SJCRH30 (cell line): ENCODE results near the gene GPM6B. TPM values are rescaled to one million over a fixed set of nuclear protein-coding genes. Genes with fewer than 3 reads are reported as not detected.

Experiments
- DNase-seq, 2 experiments: peaks; one replicate each; pipeline ENCODE4 v3.0.0-alpha.2; 2015 to 2020
- H3K27ac ChIP-seq: fragments of 250-450 bp; sonication (Bioruptor Pico); 2 replicates; pipeline ENCODE4 v1.5.1; 2020; ENCODE audit warnings: mild to moderate bottlenecking, moderate library complexity
- H3K27me3 ChIP-seq: fragments of 250-450 bp; sonication (Bioruptor Pico); 2 replicates; pipeline ENCODE4 v1.5.1; 2020; ENCODE audit warnings: mild to moderate bottlenecking, moderate library complexity
- H3K36me3 ChIP-seq: fragments of 250-450 bp; sonication (Bioruptor Pico); 2 replicates; pipeline ENCODE4 v1.5.1; 2020; ENCODE audit warnings: mild to moderate bottlenecking, moderate library complexity
- H3K4me1 ChIP-seq: fragments of 250-450 bp; sonication (Bioruptor Pico); 2 replicates; pipeline ENCODE4 v1.5.1; 2020; ENCODE audit warnings: mild to moderate bottlenecking, moderate library complexity
- H3K4me3 ChIP-seq: fragments of 250-450 bp; sonication (Bioruptor Pico); 2 replicates; pipeline ENCODE4 v1.5.1; 2020; ENCODE audit warnings: mild to moderate bottlenecking, moderate library complexity
- H3K9me3 ChIP-seq: fragments of 250-450 bp; sonication (Bioruptor Pico); replicated peaks from 2 replicates; pipeline ENCODE4 v1.5.1; 2020; ENCODE audit warnings: mild to moderate bottlenecking, moderate library complexity
- total RNA-seq: library from RNA; depleted of rRNA; stranded (reverse); fragments of >200 nt; shearing (Covaris generic); gene quantifications from 2 replicates; pipeline ENCODE4 v1.2.3, GENCODE V29; 2014

Gene GPM6B
- total RNA-seq, 1 experiment from 2014 or later, result 89.5 TPM

DNA sequence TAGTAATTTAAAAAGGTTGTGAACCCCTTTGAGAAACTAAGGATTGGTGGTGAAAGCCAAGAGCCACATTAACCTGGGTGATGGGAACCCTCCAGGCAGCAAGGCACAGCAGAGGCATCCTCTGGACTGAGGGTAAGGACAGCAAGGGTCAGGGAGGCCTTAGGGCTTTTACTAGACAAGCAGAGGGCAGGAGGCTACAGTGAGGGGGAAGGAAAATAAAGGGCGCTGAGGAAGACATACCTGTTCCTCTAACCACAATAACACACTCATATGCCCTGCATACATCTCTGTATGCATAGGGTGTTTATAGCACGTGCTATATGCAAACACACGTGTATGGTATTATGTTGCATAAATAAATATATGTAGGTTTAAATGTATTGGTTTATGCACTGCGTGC, 18.7 kb downstream of the GPM6B start:
- DNase-seq, result no peak
- H3K27ac ChIP-seq, result no peak overlapping the region
- 0 out of 2 replicates have a peak, but pooled peaks cover 3% of the 10 kb centered on the region for H3K9me3 ChIP-seq
- H3K4me3 ChIP-seq, result no peak overlapping the region
- H3K27me3 ChIP-seq, result no peaks in the 10 kb centered on the region
- H3K36me3 ChIP-seq, result no peaks in the 10 kb centered on the region
- no peaks in the 10 kb centered on the region for H3K4me1 ChIP-seq

DNA sequence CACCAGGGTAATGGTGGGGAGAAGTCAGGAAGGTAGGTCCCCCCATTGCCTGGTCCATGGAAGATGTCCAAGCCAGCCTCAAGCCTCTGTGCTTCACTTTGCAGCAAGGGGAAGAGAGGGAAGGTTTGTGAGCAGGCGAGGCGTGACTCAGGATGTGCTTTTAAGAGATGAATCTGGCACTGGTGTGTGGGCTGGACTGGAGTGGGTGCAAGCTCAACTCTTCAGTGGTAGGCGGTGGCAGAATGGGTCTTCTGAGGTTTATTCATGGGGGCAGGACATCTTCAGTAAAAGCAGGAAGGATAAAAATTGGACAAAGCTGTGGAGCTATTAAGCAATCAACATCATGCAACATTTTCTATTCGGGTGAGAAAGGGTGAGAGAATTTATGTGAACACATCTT, 19.4 kb downstream of the GPM6B start:
- no peak for DNase-seq
- no peak overlapping the region for H3K4me3 ChIP-seq
- H3K4me1 ChIP-seq, result no peaks in the 10 kb centered on the region
- H3K36me3 ChIP-seq, result no peaks in the 10 kb centered on the region
- 0 out of 2 replicates have a peak, but pooled peaks cover 3% of the 10 kb centered on the region for H3K9me3 ChIP-seq
- no peak overlapping the region for H3K27ac ChIP-seq
- no peaks in the 10 kb centered on the region for H3K27me3 ChIP-seq

DNA sequence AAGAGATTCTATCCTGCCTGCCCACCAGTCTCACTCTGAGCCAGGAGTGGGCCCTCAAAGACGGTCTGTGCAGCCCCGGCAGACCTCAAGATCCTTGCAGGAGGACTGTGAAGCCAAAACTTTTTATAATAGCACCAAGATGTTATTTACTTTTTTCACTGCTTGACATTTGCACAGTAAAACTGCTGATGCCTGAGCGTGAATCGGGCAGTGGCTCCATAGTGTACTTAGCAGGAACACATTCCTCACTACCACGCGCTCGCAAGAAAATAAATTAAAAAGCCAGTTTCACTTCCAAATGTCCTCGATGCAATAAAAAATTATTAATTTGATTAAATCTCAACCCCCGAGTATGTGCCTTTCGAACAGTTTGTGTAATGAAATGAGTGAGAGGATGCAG, 22.5 kb downstream of the GPM6B start:
- H3K4me3 ChIP-seq, result no peak overlapping the region
- no peaks in the 10 kb centered on the region for H3K36me3 ChIP-seq
- no peaks in the 10 kb centered on the region for H3K9me3 ChIP-seq
- H3K27me3 ChIP-seq, result no peaks in the 10 kb centered on the region
- H3K27ac ChIP-seq, result no peak overlapping the region
- no peak for DNase-seq
- H3K4me1 ChIP-seq, result no peaks in the 10 kb centered on the region

DNA sequence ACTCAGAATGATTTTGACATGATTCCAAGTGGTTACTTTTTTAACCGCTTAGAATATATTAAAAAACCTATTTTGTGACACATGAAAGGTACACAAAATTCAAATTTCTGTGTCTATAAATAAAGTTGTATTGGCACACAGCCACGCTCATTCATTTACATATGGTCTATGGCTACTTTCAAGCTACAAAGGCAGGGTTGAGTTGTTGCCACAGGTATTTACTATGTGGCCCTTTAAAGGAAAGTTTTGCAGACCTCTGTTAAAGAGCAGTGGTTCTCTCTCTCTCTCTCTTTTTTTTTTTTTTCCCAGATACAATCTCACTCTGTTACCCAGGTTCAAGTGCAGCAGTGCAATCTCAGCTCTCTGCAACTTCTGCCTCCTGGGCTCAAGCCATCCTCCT, 23.0 kb downstream of the GPM6B start:
- Histone ChIP-seq H3K27ac (no peak overlapping the region), H3K9me3 (no peaks in the 10 kb centered on the region), H3K27me3 (no peaks in the 10 kb centered on the region), H3K4me1 (no peaks in the 10 kb centered on the region), H3K4me3 (no peak overlapping the region), H3K36me3 (no peaks in the 10 kb centered on the region)
- no peak for DNase-seq

DNA sequence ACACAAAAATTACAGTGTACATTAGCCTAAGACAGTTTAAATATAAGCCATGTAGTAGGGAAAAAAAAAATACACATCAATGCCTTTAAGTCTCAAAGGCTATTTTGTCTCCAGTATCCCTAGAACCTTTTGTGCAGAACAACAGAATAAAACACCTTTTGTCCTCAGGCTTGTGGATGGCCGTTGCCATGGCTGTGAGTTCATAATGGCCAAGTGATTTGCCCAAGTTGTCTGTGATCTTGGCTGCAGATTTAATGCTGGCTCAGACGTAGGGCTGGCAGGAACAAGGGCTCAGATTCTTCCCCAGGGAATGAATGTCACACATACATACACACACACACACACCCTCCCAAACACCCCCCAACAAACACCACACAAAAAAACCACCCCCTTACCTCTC, 25.3 kb downstream of the GPM6B start:
- Histone ChIP-seq H3K9me3 (no peaks in the 10 kb centered on the region), H3K27ac (no peak overlapping the region), H3K36me3 (no peaks in the 10 kb centered on the region), H3K4me3 (no peak overlapping the region), H3K27me3 (no peaks in the 10 kb centered on the region), H3K4me1 (no peaks in the 10 kb centered on the region)
- DNase-seq, result peak in 1 of 2 experiments; percentile 17

DNA sequence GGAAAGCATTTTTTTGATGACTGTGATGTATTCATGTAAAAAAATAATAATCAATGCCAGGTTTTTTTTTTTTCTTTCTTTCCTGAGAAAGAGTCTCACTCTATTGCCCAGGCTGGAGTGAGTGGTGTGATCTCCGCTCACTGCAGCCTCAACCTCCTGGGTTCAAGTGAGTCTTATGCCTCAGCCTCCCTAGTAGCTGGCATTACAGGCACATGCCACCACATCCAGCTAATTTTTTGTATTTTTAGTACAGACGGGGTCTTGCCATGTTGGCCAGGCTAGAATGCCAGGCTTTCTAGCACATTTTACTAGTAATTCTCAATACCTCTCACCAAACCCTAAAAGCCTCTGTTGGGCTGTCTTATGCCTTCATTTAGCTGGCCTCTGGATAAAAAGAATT, 25.7 kb downstream of the GPM6B start:
- no peak overlapping the region for H3K4me3 ChIP-seq
- no peaks in the 10 kb centered on the region for H3K36me3 ChIP-seq
- H3K27ac ChIP-seq, result no peak overlapping the region
- H3K27me3 ChIP-seq, result no peaks in the 10 kb centered on the region
- DNase-seq, result no peak
- H3K9me3 ChIP-seq, result no peaks in the 10 kb centered on the region
- no peaks in the 10 kb centered on the region for H3K4me1 ChIP-seq

DNA sequence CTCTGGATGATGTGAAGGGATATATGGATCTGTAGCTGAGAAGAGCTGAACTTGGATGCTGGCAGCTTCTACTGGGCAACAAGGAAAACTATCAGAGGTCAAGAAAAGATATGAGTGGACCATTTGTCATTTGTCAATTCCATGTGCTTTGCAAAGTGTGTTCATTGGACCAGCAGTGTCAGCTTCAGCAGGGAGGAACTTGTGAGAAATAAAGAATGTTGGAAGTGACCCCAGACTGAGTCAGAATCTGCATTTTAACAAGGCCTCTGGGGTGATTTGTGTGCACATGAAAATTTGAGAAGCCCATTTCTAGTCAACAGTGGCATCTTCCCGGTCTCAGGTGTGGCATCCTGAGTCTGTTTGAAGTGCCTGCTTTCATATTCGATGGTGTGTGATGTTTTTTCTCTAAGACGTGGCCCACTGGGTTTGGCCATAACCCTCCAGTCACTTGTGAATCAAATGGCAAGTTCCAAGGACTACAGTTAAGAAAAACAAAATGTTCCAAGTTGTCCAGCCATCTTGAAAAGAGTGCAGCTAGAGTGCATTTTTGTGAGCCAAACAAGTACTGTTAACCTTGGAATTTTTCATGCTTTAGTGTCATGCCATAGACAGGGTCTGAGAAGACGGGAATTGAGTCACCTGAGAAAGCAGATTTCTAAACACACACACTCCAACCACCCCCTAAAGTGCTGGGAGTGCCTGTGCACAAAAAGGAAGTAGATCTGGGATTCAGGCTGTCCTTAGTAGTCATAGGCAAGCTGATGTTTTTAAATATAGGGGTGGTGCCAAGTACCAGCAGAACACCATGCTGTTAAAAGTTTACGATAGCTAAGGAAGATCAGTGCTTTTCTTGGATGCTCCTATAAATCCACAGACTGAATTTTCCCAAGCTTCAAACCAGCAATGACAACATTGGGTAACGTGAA, 26.4 kb downstream of the GPM6B start:
- no peak for DNase-seq
- no peak overlapping the region for H3K4me3 ChIP-seq

DNA sequence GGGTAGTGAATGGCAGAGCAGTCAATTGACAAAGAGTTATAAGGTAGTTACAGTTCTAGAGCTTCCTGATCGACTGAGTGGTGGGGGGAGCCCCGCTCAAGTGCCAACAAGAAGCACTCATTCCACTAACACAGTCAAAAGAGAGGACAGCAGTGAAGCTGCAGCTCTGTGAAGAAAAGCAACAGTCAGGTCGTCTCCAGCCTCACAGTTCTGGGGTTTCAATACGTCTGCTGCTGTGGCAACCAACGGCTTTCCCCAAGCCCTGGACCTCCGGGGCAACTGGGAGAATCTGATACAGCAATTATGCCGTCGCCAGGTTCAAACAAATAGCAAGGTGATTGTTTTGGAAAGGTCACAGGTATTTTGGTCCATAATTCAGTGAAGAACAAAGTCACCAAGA, 30.8 kb downstream of the GPM6B start:
- no peaks in the 10 kb centered on the region for H3K4me1 ChIP-seq
- no peak overlapping the region for H3K27ac ChIP-seq
- H3K9me3 ChIP-seq, result no peaks in the 10 kb centered on the region
- peaks cover 9% of the 10 kb centered on the region; the same call in 1 of the 2 replicates for H3K36me3 ChIP-seq
- no peak overlapping the region for H3K4me3 ChIP-seq
- H3K27me3 ChIP-seq, result no peaks in the 10 kb centered on the region
- no peak for DNase-seq

More for the DNA sequence above, 26.4 kb downstream of the GPM6B start:
- peaks cover 1% of the 10 kb centered on the region; the same call in 1 of the 2 replicates for H3K36me3 ChIP-seq
- no peaks in the 10 kb centered on the region for H3K27me3 ChIP-seq
- no peak overlapping the region for H3K27ac ChIP-seq
- no peaks in the 10 kb centered on the region for H3K9me3 ChIP-seq
- H3K4me1 ChIP-seq, result no peaks in the 10 kb centered on the region

DNA sequence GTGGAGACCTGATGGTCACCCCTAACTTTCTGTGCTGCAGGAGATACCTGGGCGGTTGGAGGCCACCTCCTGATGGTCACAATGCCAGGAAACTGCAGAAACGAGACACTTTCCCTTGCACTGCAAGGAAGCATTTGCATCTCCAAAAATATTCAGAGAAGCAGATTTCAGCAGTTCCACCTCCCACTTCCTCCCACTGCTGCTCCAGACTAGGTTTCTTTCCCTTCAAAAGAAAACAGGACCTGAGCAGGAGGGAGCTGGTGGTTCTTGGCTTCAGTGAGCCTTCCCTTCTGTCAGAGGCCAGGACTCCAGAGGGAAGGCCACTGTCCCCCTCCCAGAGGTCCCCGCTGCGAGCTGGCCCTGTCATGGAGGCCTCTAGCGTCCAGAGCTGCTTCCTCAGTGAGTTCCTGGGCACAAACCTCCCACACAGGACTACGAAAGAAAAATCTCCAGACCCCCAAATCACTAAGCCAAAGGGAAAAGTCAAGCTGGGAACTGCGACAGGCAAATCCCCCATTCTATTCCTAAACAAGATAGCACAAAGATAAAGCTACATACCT, 35.9 kb downstream of the GPM6B start:
- no peak overlapping the region for H3K4me3 ChIP-seq
- no peak overlapping the region for H3K27ac ChIP-seq
- H3K4me1 ChIP-seq, result no peaks in the 10 kb centered on the region
- peaks cover 27% of the 10 kb centered on the region for H3K36me3 ChIP-seq
- DNase-seq, result no peak
- H3K9me3 ChIP-seq, result no peaks in the 10 kb centered on the region
- no peaks in the 10 kb centered on the region for H3K27me3 ChIP-seq

DNA sequence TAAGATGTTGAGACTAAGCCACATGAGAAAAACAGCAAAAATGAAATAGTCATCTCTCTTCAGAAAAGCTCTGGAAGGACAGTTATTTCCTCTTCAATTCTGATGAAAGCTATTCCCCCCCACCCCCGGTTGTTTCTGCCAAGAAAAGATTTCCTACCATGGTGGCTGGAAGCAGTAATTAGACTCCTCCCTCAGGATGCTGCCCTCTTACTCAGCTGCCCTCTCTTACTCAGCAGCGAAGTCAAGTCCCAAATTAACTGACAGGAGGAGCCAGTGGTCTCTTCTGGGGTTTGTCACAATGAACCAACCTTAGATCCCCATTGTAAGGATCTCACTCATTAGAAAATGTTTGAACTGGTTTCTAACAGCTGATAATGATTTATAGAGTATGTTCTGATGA, 38.0 kb downstream of the GPM6B start:
- Histone ChIP-seq H3K4me3 (no peak overlapping the region), H3K9me3 (no peaks in the 10 kb centered on the region), H3K36me3 (peaks cover 36% of the 10 kb centered on the region), H3K4me1 (peaks cover 9% of the 10 kb centered on the region), H3K27me3 (no peaks in the 10 kb centered on the region), H3K27ac (no peak overlapping the region)
- DNase-seq, result no peak

DNA sequence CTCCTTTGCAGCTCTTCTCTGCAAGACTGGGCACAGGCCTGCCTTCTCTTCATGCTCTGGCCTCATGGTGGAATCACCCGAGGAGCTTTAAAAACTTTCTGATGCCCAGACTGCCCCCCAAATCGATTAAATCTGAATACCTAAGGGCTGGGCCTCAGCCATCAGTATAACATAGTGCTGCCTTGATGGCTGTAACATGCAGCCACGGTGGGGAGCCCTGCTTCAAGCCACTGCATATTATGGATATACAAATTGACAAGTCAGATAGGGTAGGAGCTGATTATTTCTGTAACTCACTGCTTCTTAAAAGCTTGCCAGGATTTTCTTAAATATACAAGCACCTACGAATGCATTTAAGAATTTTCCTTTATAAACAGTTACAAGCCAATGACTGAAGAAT, 40.5 kb downstream of the GPM6B start:
- no peak for DNase-seq
- peaks cover 9% of the 10 kb centered on the region for H3K4me1 ChIP-seq

DNA sequence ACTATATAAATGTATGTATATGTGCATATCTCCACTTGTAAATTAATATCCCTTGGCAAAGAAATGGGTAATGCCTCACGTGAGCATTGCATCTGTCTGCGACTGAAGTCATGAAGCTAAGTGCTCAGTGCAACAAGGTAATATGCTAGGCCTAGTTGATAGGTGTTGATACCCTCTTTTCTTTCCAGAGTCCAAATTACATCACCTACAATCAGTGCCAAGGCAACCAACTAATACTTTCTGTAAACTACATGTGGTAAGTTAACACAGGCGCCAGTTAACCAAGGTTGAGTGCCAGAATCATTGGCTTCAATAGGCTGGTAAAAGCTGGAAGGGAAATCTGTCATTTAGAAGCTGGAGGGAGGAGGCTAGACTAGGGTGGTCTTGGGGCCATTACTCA, 41.1 kb downstream of the GPM6B start:
- peaks cover 9% of the 10 kb centered on the region for H3K4me1 ChIP-seq
- no peak overlapping the region for H3K4me3 ChIP-seq
- no peaks in the 10 kb centered on the region for H3K27me3 ChIP-seq
- no peak overlapping the region for H3K27ac ChIP-seq
- no peak for DNase-seq
- no peaks in the 10 kb centered on the region for H3K9me3 ChIP-seq
- H3K36me3 ChIP-seq, result peaks cover 53% of the 10 kb centered on the region

More for the DNA sequence above, 40.5 kb downstream of the GPM6B start:
- Histone ChIP-seq H3K4me3 (no peak overlapping the region), H3K27ac (no peak overlapping the region), H3K36me3 (peaks cover 52% of the 10 kb centered on the region), H3K9me3 (no peaks in the 10 kb centered on the region), H3K27me3 (no peaks in the 10 kb centered on the region)

DNA sequence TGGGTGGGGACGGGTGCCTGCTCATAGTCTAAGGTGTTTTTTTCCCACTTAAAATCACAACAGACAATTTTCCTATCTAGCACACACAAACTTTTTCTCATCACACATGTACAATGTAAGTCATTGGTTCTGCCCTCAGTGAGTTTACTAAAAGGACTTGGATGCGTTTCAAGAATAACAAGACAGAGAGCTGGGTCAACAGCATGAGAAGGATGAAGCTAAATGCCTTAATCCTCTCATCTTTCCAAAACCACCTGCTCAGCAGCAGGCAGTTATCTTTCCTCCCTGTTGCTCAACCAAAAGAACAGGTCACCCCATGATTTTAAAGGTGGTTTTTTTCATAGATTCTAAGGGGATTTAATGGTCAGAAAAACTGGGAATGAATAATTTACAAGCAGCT, 42.2 kb downstream of the GPM6B start:
- H3K9me3 ChIP-seq, result no peaks in the 10 kb centered on the region; the same call in 1 of the 2 replicates
- H3K4me3 ChIP-seq, result no peak overlapping the region
- H3K36me3 ChIP-seq, result peaks cover 60% of the 10 kb centered on the region
- H3K4me1 ChIP-seq, result peaks cover 9% of the 10 kb centered on the region
- H3K27ac ChIP-seq, result no peak overlapping the region
- peak in 1 of 2 experiments; percentile 66 for DNase-seq
- no peaks in the 10 kb centered on the region for H3K27me3 ChIP-seq

DNA sequence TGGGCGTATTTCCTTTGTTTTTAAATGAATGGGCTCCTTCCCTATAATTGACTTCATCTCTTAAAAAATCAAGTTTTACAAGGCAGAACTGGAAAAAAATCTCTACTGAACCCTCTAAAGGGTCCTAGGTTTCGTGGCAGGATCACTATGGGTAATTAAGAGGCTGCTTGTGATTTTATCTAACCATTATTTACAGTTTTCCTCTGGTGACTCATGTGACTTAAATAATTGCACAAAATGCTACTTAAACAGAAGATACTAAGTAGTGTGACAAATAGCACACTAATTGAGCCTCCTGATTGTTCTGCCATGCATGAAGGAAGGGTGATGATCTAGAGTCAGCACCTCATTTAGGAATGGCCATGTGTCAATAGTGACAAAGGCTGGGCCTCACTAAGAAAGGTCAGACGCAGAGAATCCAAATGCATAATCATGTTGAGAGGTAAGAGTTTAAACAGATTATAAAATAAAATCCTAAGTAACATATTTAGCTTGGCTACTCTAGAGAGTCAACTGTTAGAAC, 46.8 kb downstream of the GPM6B start:
- Histone ChIP-seq H3K4me3 (no peak overlapping the region), H3K27me3 (no peaks in the 10 kb centered on the region), H3K36me3 (peaks cover 76% of the 10 kb centered on the region), H3K9me3 (no peaks in the 10 kb centered on the region; the same call in 1 of the 2 replicates), H3K27ac (no peak overlapping the region), H3K4me1 (peaks cover 8% of the 10 kb centered on the region)
- no peak for DNase-seq

DNA sequence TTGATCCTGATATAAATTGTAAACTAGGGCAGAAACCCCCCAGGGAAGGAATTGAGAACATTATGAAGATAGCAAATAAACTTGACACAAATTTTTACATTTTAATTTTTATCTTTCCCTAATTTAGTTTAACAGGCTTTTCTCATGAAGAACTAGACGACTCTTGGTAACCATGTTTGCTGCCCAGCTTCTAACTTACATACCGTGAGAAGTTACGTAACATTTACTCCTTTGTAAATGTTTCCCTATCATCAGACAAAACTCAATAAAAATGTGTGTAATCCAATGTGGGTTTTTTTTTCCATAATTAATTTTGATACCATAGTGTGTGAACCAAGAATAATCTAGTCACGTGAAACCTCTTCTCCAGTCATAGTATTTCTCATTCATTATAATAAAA, 48.0 kb downstream of the GPM6B start:
- Histone ChIP-seq H3K9me3 (no peaks in the 10 kb centered on the region; the same call in 1 of the 2 replicates), H3K4me3 (no peak overlapping the region), H3K27ac (no peak overlapping the region), H3K36me3 (peaks cover 71% of the 10 kb centered on the region), H3K27me3 (no peaks in the 10 kb centered on the region), H3K4me1 (no peaks in the 10 kb centered on the region)
- no peak for DNase-seq
